HepG2 (cell line): ENCODE measurements around the gene TJP3. TPM values are rescaled to one million over a fixed set of nuclear protein-coding genes. Genes with fewer than 3 reads are reported as not detected.

Source experiments
- ARNTL ChIP-seq: sonication (generic); formaldehyde crosslinking; IDR thresholded peaks from 2 replicates; pipeline ENCODE4 v1.4.0; 2020; ENCODE audit warnings: mild to moderate bottlenecking, missing genetic modification reagents
- DMAP1 ChIP-seq: IDR thresholded peaks from 2 replicates; pipeline ENCODE4 v1.6.1; 2016
- DNMT3B ChIP-seq: conservative IDR thresholded peaks from 2 replicates; pipeline ENCODE4 v1.6.1; 2016; ENCODE audit warnings: missing biosample characterization, control low read depth
- HMGA1 ChIP-seq: sonication (generic); formaldehyde crosslinking; conservative IDR thresholded peaks from 2 replicates; pipeline ENCODE4 v1.4.0; 2020; ENCODE audit warnings: missing genetic modification reagents
- KDM6A ChIP-seq: IDR thresholded peaks from 2 replicates; pipeline ENCODE4 v1.6.1; 2016; ENCODE audit warnings: low read depth
- MYC ChIP-seq: sonication (generic); formaldehyde crosslinking; IDR thresholded peaks from 2 replicates; pipeline ENCODE4 v1.9.0; 2021; ENCODE audit warnings: missing genetic modification reagents, borderline replicate concordance
- NFYB ChIP-seq: sonication (generic); formaldehyde crosslinking; IDR thresholded peaks from 2 replicates; pipeline ENCODE4 v1.4.0; 2020; ENCODE audit warnings: missing genetic modification reagents
- NR2F1 ChIP-seq, 2 experiments: fragments of 450-650 bp in 1 of 2; formaldehyde crosslinking in 1 of 2; IDR thresholded peaks; 2 replicates each; pipeline versions ENCODE4 v1.5.0 to v1.6.1; 2016 to 2020; ENCODE audit warnings: mild to moderate bottlenecking in 1 of 2, missing compliant biosample characterization in 1 of 2, missing genetic modification reagents in 1 of 2, moderate library complexity in 1 of 2
- PAX8 ChIP-seq: sonication (generic); formaldehyde crosslinking; IDR thresholded peaks from 2 replicates; pipeline ENCODE4 v1.8.0; 2022; ENCODE audit warnings: mild to moderate bottlenecking, missing genetic modification reagents, borderline replicate concordance
- TCF12 ChIP-seq, 2 experiments: fragments of 450-650 bp in 1 of 2; sonication (generic) in 1 of 2; formaldehyde crosslinking in 1 of 2; IDR thresholded peaks; 2 replicates each; pipeline versions ENCODE4 v1.6.1 to v1.8.0; 2017 to 2022; ENCODE audit warnings: antibody characterized with exemption in 1 of 2, mild to moderate bottlenecking in 1 of 2, missing genetic modification reagents in 1 of 2, moderate library complexity in 1 of 2
- ZBTB7B ChIP-seq: sonication (generic); formaldehyde crosslinking; IDR thresholded peaks from 2 replicates; pipeline ENCODE4 v1.4.0; 2020; ENCODE audit warnings: missing genetic modification reagents
- ZNF225 ChIP-seq: sonication (generic); formaldehyde crosslinking; IDR thresholded peaks from 2 replicates; pipeline ENCODE4 v1.4.0; 2020; ENCODE audit warnings: mild to moderate bottlenecking, missing genetic modification reagents
- ZNF446 ChIP-seq: sonication (generic); formaldehyde crosslinking; IDR thresholded peaks from 2 replicates; pipeline ENCODE4 v1.5.0; 2020; ENCODE audit warnings: mild to moderate bottlenecking, missing genetic modification reagents
- ZNF546 ChIP-seq: sonication (generic); formaldehyde crosslinking; conservative IDR thresholded peaks from 2 replicates; pipeline ENCODE4 v1.8.1; 2023; ENCODE audit warnings: mild to moderate bottlenecking, missing genetic modification reagents
- ZNF547 ChIP-seq: sonication (generic); formaldehyde crosslinking; IDR thresholded peaks from 2 replicates; pipeline ENCODE4 v1.5.1; 2020; ENCODE audit warnings: mild to moderate bottlenecking, missing genetic modification reagents
- polyA plus RNA-seq, 8 experiments: library from polyadenylated mRNA; depleted of rRNA in 3 of 8; stranded (reverse) in 7 of 8; unstranded in 1 of 8; fragments of >200 nt; fragmentation: Illumina TruSeq in 4 of 8; extraction: Trizol in 4 of 8; gene quantifications; 2 replicates each; pipeline versions ENCODE4 v1.2.1 to v1.2.3, GENCODE V29; 2011 to 2016; ENCODE audit warnings: low read depth in 4 of 8, missing spikeins in 1 of 8, mixed read lengths in 1 of 8; ENCODE audit not compliant: insufficient read depth in 1 of 8
- total RNA-seq, 5 experiments: library from RNA; depleted of rRNA; stranded (reverse); fragments of >200 nt; fragmentation: Illumina TruSeq; extraction: Trizol; gene quantifications; 2 replicates each; pipeline ENCODE4 v1.2.3, GENCODE V29; 2016; ENCODE audit warnings: low read depth in 1 of 5
- TF ChIP-seq, protein P1 (sequence below): sonication (generic); formaldehyde crosslinking; IDR thresholded peaks from 2 replicates; pipeline ENCODE4 v1.5.1; 2020; ENCODE audit warnings: mild to moderate bottlenecking, missing genetic modification reagents, moderate library complexity
- TF ChIP-seq, protein P2 (sequence below): IDR thresholded peaks from 2 replicates; pipeline ENCODE4 v1.6.1; 2016; ENCODE audit warnings: low read depth, borderline replicate concordance
- TF ChIP-seq, protein P3 (sequence below): IDR thresholded peaks from 2 replicates; pipeline ENCODE4 v1.6.1; 2012; ENCODE audit warnings: low read depth, low read length, improper control_type of control experiment
- TF ChIP-seq, protein P4 (sequence below): fragments of 450-650 bp; IDR thresholded peaks from 2 replicates; pipeline ENCODE4 v1.6.1; 2016
- TF ChIP-seq, protein P5 (sequence below): sonication (generic); formaldehyde crosslinking; IDR thresholded peaks from 2 replicates; pipeline ENCODE4 v1.8.0; 2022; ENCODE audit warnings: missing genetic modification reagents, low read depth, mild to moderate bottlenecking, borderline replicate concordance

Gene TJP3
- total and polyA plus RNA-seq, 2 of the 13 experiments (the other 11 are each of a cell fraction or from before 2014, with no cell fraction given): 2.3 to 21.5 TPM

DNA sequence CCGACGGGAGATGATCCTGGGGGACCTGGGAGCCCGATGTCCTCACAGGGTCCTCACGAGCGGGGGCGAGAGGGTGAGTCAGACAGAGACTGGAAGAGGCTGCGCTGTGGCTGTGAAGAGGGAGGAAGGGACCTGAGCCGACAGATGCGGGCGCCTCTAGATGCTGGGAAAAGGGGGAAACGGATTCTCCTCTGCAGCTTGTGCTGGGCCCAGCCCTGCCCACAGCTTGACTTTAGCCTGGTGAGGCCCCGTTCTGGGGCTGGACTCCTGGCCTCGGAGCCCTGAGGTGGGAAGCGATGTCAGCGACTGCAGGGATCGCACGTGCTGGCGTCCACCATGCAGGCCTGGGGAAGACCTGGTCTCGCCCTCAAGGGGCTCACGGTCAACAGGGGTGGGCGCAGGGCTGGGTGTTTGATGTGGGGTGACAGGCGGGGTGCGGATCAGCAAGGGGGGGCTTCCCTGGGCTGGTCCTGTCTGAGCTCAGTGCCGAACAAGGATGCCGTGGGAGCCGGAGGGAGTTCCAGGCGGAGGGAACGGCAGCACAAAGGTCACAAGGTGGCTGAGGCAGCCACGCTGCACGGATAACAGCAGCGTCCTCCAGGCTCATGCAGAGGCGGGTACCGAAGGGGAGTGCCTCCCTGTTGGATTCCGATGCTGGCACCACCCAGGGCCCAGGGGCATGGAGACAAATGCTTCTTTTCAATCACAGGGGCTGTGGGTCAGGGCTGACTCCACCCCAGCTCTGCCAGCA is 39.7 kb upstream of the TJP3 start (continued):
- TF ChIP-seq, protein P1, sequence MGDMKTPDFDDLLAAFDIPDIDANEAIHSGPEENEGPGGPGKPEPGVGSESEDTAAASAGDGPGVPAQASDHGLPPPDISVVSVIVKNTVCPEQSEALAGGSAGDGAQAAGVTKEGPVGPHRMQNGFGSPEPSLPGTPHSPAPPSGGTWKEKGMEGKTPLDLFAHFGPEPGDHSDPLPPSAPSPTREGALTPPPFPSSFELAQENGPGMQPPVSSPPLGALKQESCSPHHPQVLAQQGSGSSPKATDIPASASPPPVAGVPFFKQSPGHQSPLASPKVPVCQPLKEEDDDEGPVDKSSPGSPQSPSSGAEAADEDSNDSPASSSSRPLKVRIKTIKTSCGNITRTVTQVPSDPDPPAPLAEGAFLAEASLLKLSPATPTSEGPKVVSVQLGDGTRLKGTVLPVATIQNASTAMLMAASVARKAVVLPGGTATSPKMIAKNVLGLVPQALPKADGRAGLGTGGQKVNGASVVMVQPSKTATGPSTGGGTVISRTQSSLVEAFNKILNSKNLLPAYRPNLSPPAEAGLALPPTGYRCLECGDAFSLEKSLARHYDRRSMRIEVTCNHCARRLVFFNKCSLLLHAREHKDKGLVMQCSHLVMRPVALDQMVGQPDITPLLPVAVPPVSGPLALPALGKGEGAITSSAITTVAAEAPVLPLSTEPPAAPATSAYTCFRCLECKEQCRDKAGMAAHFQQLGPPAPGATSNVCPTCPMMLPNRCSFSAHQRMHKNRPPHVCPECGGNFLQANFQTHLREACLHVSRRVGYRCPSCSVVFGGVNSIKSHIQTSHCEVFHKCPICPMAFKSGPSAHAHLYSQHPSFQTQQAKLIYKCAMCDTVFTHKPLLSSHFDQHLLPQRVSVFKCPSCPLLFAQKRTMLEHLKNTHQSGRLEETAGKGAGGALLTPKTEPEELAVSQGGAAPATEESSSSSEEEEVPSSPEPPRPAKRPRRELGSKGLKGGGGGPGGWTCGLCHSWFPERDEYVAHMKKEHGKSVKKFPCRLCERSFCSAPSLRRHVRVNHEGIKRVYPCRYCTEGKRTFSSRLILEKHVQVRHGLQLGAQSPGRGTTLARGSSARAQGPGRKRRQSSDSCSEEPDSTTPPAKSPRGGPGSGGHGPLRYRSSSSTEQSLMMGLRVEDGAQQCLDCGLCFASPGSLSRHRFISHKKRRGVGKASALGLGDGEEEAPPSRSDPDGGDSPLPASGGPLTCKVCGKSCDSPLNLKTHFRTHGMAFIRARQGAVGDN: peak; percentile 98
- TF ChIP-seq HMGA1 (CRISPR knock-in tag): no peak
- TF ChIP-seq, protein P2, sequence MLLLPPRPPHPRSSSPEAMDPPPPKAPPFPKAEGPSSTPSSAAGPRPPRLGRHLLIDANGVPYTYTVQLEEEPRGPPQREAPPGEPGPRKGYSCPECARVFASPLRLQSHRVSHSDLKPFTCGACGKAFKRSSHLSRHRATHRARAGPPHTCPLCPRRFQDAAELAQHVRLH: no peak
- TF ChIP-seq ZNF446: peak; percentile 68; the same call in 1 of the 2 replicates
- 0 out of 2 replicates have a peak, but pooled peaks have one; percentile 57 for TF ChIP-seq ZNF547 (CRISPR knock-in tag)
- 0 out of 2 replicates have a peak, but pooled peaks have one; percentile 11 for TF ChIP-seq ARNTL (CRISPR knock-in tag)
- TF ChIP-seq, protein P3, sequence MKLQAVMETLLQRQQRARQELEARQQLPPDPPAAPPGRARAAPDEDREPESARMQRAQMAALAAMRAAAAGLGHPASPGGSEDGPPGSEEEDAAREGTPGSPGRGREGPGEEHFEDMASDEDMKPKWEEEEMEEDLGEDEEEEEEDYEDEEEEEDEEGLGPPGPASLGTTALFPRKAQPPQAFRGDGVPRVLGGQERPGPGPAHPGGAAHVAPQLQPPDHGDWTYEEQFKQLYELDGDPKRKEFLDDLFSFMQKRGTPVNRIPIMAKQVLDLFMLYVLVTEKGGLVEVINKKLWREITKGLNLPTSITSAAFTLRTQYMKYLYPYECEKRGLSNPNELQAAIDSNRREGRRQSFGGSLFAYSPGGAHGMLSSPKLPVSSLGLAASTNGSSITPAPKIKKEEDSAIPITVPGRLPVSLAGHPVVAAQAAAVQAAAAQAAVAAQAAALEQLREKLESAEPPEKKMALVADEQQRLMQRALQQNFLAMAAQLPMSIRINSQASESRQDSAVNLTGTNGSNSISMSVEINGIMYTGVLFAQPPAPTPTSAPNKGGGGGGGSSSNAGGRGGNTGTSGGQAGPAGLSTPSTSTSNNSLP: no peak
- TF ChIP-seq, protein P4, sequence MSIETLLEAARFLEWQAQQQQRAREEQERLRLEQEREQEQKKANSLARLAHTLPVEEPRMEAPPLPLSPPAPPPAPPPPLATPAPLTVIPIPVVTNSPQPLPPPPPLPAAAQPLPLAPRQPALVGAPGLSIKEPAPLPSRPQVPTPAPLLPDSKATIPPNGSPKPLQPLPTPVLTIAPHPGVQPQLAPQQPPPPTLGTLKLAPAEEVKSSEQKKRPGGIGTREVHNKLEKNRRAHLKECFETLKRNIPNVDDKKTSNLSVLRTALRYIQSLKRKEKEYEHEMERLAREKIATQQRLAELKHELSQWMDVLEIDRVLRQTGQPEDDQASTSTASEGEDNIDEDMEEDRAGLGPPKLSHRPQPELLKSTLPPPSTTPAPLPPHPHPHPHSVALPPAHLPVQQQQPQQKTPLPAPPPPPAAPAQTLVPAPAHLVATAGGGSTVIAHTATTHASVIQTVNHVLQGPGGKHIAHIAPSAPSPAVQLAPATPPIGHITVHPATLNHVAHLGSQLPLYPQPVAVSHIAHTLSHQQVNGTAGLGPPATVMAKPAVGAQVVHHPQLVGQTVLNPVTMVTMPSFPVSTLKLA: no peak
- peak; percentile 53; the same call in 1 of the 2 replicates for TF ChIP-seq DMAP1 (CRISPR knock-in tag)
- TF ChIP-seq ZNF225 (CRISPR knock-in tag): no peak
- TF ChIP-seq TCF12 (IDR thresholded peaks at IDR 0.05): no peak
- TF ChIP-seq TCF12 (CRISPR knock-in tag; IDR thresholded peaks at IDR 0.05): no peak
- TF ChIP-seq MYC (CRISPR knock-in tag): peak; percentile 55
- TF ChIP-seq PAX8 (CRISPR knock-in tag): no peak
- TF ChIP-seq ZBTB7B (CRISPR knock-in tag): peak; percentile 26; the same call in 1 of the 2 replicates
- peak in 1 of 2 experiments; percentile 76; a peak in 2 of 4 replicates for TF ChIP-seq NR2F1 (CRISPR knock-in tag; IDR thresholded peaks at IDR 0.05)
- 0 out of 2 replicates have a peak, but pooled peaks have one; percentile 30 for TF ChIP-seq KDM6A
- no peak for TF ChIP-seq DNMT3B
- TF ChIP-seq, protein P5, sequence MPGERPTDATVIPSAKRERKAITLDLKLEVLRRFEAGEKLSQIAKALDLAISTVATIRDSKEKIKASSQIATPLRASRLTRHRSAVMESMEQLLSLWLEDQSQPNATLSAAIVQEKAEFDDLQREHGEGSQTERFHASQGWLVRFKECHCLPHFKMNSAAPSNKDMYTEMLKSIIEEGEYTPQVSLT: no peak
- no peak for TF ChIP-seq ZNF546
- no peak for TF ChIP-seq NFYB
